ENCODE results near the gene TMEM126B. TPM values are rescaled to one million over a fixed set of nuclear protein-coding genes. Genes with fewer than 3 reads are reported as not detected.
A peak's percentile ranks its signal among the peaks of the same experiment; 100 is the strongest.

Gene TMEM126B
- total RNA-seq, 1 experiment from 2014 or later, result 50.4 TPM

DNA sequence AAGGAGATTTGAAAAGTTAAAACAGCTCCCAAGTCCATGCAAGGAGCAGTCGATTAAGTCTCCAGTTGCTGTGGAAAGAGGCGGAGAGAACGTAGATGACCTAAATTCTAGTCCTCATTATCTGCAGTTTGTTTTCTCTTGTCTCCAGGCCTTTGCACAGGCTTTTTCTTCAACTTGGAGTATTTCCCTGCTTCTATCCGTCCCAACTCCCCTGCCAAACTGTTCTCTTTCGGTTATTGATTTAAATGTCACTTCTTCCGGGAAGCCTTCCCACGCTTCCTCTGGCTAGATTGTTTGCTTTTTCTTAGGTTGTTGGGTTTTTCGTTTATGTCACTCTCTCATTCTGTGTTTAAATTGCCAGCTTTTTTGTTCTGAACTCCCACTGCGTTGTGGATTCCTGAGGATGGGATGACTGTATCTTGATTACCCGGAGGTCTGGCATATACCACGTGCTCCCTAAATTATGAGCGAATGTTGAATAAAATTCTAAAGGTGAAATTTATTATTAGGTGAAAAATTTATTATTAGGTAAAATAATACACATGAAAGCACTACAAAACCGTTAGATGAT, 463 bp downstream of the TMEM126B start:
- no peak for TF ChIP-seq CTCF (IDR thresholded peaks at IDR 0.05; ENCODE audit: unreplicated experiment)
- Mint-ChIP-seq H3K36me3 (ENCODE audit: insufficient read depth, unreplicated experiment) (peaks cover 15% of the 10 kb centered on the region), H3K27ac (ENCODE audit: low read depth, unreplicated experiment) (peak overlapping the region; percentile 96), H3K4me3 (ENCODE audit: unreplicated experiment) (peak overlapping the region; percentile 92), H3K9me3 (ENCODE audit: unreplicated experiment) (no peaks in the 10 kb centered on the region), H3K27me3 (ENCODE audit: insufficient read depth, unreplicated experiment) (no peaks in the 10 kb centered on the region), H3K4me1 (ENCODE audit: insufficient read depth, unreplicated experiment) (peaks cover 14% of the 10 kb centered on the region)
- no peak for DNase-seq (ENCODE audit: unreplicated experiment)
- BruUV-seq (replicated peaks), result TSS peak; percentile 59
- ChIA-PET CTCF (interaction anchor here (0.9 to 1.2 kb wide), 2 partner anchors 31 to 33 kb away, joined by 3 read pairs; no protein-coding TSS in a partner anchor), POLR2A (interaction anchor here (0.5 to 7.6 kb wide), 22 partner anchors 9 to 852 kb away, joined by 3 to 152 read pairs (median 4); partner anchors contain the start of genes CREBZF, EED and TMEM126A)
- intact Hi-C loops (cut with micrococcal nuclease), result loop anchor here (1.0 to 10.0 kb wide), 3 partner anchors 36 to 616 kb away; partner anchors contain the start of gene CREBZF

DNA sequence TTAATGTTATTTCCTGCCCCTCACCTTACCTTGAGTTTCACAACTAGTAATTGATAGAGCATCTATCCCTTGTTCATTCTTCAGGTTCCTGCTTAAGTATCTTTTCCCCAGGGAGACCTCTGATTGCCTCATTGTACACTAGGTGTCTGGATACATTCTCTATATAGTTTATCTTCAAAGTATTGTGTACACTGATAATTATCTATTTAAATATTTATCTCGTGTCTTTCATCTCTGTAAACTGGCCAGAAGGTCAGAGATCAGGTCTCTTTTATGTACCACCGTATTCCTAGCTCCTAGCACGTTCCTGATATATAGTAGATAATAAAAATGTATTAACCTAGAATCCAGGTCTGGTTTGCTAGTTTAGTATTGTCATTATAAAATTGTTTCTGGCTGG, 6.4 kb downstream of the TMEM126B start:
- no peak for TF ChIP-seq CTCF (IDR thresholded peaks at IDR 0.05; ENCODE audit: unreplicated experiment)
- Mint-ChIP-seq H3K4me1 (ENCODE audit: insufficient read depth, unreplicated experiment) (no peaks in the 10 kb centered on the region), H3K36me3 (ENCODE audit: insufficient read depth, unreplicated experiment) (peaks cover 30% of the 10 kb centered on the region), H3K4me3 (ENCODE audit: unreplicated experiment) (no peak overlapping the region), H3K27me3 (ENCODE audit: insufficient read depth, unreplicated experiment) (no peaks in the 10 kb centered on the region), H3K27ac (ENCODE audit: low read depth, unreplicated experiment) (no peak overlapping the region), H3K9me3 (ENCODE audit: unreplicated experiment) (no peaks in the 10 kb centered on the region)
- intact Hi-C loops (cut with micrococcal nuclease), result no loop called here
- BruUV-seq (replicated peaks), result no TSS peak
- CTCF ChIA-PET, result no interaction called here
- POLR2A ChIA-PET, result interaction anchor here (0.7 kb wide), 1 partner anchor 14 kb away, joined by 3 read pairs; no protein-coding TSS in a partner anchor
- DNase-seq (ENCODE audit: unreplicated experiment), result no peak

- CTCF ChIA-PET, result no interaction called here
- DNase-seq (ENCODE audit: unreplicated experiment), result no peak
- no TSS peak for BruUV-seq (replicated peaks)
- TF ChIP-seq CTCF (IDR thresholded peaks at IDR 0.05; ENCODE audit: unreplicated experiment), result no peak
- H3K36me3 Mint-ChIP-seq (ENCODE audit: insufficient read depth, unreplicated experiment), result peaks cover 6% of the 10 kb centered on the region
- no peaks in the 10 kb centered on the region for H3K9me3 Mint-ChIP-seq (ENCODE audit: unreplicated experiment)
- intact Hi-C loops (cut with micrococcal nuclease), result no loop called here
- H3K4me1 Mint-ChIP-seq (ENCODE audit: insufficient read depth, unreplicated experiment), result no peaks in the 10 kb centered on the region
- no peak overlapping the region for H3K4me3 Mint-ChIP-seq (ENCODE audit: unreplicated experiment)
- H3K27me3 Mint-ChIP-seq (ENCODE audit: insufficient read depth, unreplicated experiment), result peaks cover 17% of the 10 kb centered on the region
- POLR2A ChIA-PET, result no interaction called here
- no peak overlapping the region for H3K27ac Mint-ChIP-seq (ENCODE audit: low read depth, unreplicated experiment)
Observed at GRCh38 chr11:85643191-85643614, 14.8 kb downstream of the TMEM126B start.

GRCh38 chr11:85647078-85647477, 18.7 kb downstream of the TMEM126B start:
- Mint-ChIP-seq H3K9me3 (ENCODE audit: unreplicated experiment) (no peaks in the 10 kb centered on the region), H3K36me3 (ENCODE audit: insufficient read depth, unreplicated experiment) (peaks cover 16% of the 10 kb centered on the region), H3K27me3 (ENCODE audit: insufficient read depth, unreplicated experiment) (peaks cover 8% of the 10 kb centered on the region), H3K4me3 (ENCODE audit: unreplicated experiment) (peak overlapping the region; percentile 83), H3K4me1 (ENCODE audit: insufficient read depth, unreplicated experiment) (peaks cover 8% of the 10 kb centered on the region), H3K27ac (ENCODE audit: low read depth, unreplicated experiment) (peak overlapping the region; percentile 97)
- intact Hi-C loops (cut with micrococcal nuclease), result no loop called here
- DNase-seq (ENCODE audit: unreplicated experiment), result no peak
- no peak for TF ChIP-seq CTCF (IDR thresholded peaks at IDR 0.05; ENCODE audit: unreplicated experiment)
- POLR2A ChIA-PET, result interaction anchor here (0.5 to 12.0 kb wide), 21 partner anchors 8 to 655 kb away, joined by 3 to 254 read pairs (median 5); partner anchors contain the start of genes CREBZF, DLG2, HIKESHI and PICALM
- BruUV-seq (replicated peaks), result no TSS peak
- CTCF ChIA-PET, result interaction anchor here (0.6 to 1.9 kb wide), 8 partner anchors 9 to 182 kb away, joined by 3 to 7 read pairs (median 4); partner anchors contain the start of genes CREBZF and DLG2

Data from MCF 10A (cell line).